ENCODE measurements around the gene STX18.
"Not testable (repeated sequence)": the region's sequence is repeated elsewhere in the genome, so short reads cannot be mapped to it uniquely, and the experiment has no call there.

STX18 gene

GRCh38 chr4:4558881-4559280 lies 17.0 kb upstream of the STX18 start:
- no peak overlapping the region for H3K4me3 ChIP-seq (ENCODE audit: low read depth, low read length)

DNA sequence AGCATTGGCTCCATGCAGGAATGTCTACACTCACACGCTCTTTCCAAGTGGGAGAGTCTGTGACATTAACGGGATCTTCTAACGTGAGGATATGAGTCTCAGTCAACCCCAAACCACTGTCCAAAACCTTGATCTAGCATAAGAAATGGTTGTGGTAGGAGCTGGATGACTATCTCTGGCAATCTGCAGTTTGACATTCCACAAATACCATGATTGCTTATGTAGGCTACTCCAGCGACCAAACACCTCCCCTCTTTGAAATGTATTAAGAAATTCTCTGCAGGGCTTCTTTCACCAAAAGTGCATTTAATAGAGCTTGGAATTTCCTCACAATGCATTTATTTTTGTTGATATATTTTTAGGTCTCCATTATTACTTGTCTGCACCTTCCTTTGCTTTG lies 14.1 kb upstream of the STX18 start:
- peak; percentile 87 for DNase-seq (ENCODE audit: low read depth, low spot score)
- H3K4me3 ChIP-seq (ENCODE audit: low read depth, low read length): no peak overlapping the region
- in situ Hi-C loops (cut with HindIII; ENCODE audit: low sequenced_read_pairs): no loop called here
- TF ChIP-seq CTCF (IDR thresholded peaks at IDR 0.05; ENCODE audit: low read depth, low read length): no peak

More at GRCh38 chr4:4558881-4559280, 17.0 kb upstream of the STX18 start:
- no peak for DNase-seq (ENCODE audit: low read depth, low spot score)
- no peak for TF ChIP-seq CTCF (IDR thresholded peaks at IDR 0.05; ENCODE audit: low read depth, low read length)
- in situ Hi-C loops (cut with HindIII; ENCODE audit: low sequenced_read_pairs): no loop called here

- in situ Hi-C loops (cut with HindIII; ENCODE audit: low sequenced_read_pairs): no loop called here
- DNase-seq (ENCODE audit: low read depth, low spot score): peak; percentile 61
- no peak for TF ChIP-seq CTCF (IDR thresholded peaks at IDR 0.05; ENCODE audit: low read depth, low read length)
These were observed 12.4 kb upstream of the STX18 start for GRCh38 chr4:4554234-4554633.

DNA sequence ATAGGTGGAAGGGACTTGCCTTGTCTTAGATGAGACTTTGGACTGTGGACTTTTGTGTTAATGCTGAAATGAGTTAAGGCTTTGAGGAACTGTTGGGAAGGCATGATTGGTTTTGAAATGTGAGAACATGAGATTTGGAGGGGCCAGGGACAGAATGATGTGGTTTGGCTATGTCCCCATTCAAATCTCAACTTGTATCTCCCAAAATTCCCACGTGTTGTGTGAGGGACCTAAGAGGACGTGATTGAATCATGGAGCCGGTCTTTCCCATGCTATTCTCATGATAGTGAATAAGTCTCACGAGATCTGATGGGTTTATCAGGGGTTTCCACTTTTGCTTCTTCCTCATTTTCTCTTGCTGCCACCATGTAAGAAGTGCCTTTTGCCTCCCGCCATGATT lies 10.2 kb upstream of the STX18 start:
- H3K4me3 ChIP-seq (ENCODE audit: low read depth, low read length); DNase-seq (ENCODE audit: low read depth, low spot score); in situ Hi-C loops (cut with HindIII; ENCODE audit: low sequenced_read_pairs): not testable (repeated sequence)

More at GRCh38 chr4:4554234-4554633, 12.4 kb upstream of the STX18 start:
- no peak overlapping the region for H3K4me3 ChIP-seq (ENCODE audit: low read depth, low read length)

DNA sequence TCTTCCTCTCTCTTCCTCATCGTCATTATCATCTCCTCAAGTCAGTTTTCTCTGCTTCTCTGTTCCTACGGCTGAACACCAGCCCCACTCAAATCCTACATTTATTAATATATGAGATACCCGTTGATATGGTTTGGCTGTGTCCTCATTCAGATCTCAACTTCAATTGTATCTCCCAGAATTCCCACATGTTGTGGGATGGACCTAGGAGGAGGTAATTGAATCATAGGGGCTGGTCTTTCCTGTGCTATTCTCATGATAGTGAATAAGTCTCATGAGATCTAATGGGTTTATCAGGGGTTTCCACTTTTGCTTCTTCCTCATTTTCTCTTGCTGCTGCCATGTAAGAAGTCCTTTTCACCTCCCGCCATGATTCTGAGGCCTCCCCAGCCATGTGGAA lies 8.3 kb upstream of the STX18 start:
- H3K4me3 ChIP-seq (ENCODE audit: low read depth, low read length); DNase-seq (ENCODE audit: low read depth, low spot score); in situ Hi-C loops (cut with HindIII; ENCODE audit: low sequenced_read_pairs): not testable (repeated sequence)

DNA sequence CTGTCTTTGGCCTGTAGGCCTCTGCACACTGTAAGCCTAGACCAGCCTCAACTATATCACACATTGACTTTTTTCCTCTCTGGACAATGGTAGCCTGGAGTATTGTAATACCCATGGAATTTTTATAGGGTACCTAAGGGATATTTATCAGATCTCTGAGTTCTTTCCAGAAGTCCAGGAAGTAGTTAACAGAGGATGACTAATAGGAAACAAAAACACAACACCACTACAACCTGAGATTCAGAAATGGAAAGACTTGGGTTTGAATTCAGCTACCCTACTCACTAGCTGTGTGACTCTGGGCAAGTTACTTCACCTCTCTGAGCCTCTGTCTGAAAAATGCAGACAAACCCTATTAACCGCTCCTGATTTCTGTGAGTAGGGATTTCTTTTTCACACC lies 7.7 kb upstream of the STX18 start:
- no peak for TF ChIP-seq CTCF (IDR thresholded peaks at IDR 0.05; ENCODE audit: low read depth, low read length)
- in situ Hi-C loops (cut with HindIII; ENCODE audit: low sequenced_read_pairs): no loop called here
- H3K4me3 ChIP-seq (ENCODE audit: low read depth, low read length): no peak overlapping the region
- no peak for DNase-seq (ENCODE audit: low read depth, low spot score)

- in situ Hi-C loops (cut with HindIII; ENCODE audit: low sequenced_read_pairs): no loop called here
- no peak for TF ChIP-seq CTCF (IDR thresholded peaks at IDR 0.05; ENCODE audit: low read depth, low read length)
- no peak for DNase-seq (ENCODE audit: low read depth, low spot score)
- peak overlapping the region; percentile 99 for H3K4me3 ChIP-seq (ENCODE audit: low read depth, low read length)
These were observed 1.1 kb upstream of the STX18 start for GRCh38 chr4:4542774-4543485.

Measured in astrocyte of the spinal cord (primary cell).